Stimulated activated CD8-positive, alpha-beta memory T cell treated with anti-CD3 and anti-CD28 coated beads, Interleukin-7, amount 100 ng/mL, for 48 hours (primary cell): ENCODE results near the gene MROH7.

ENCODE experiments used
- DNase-seq, 2 donors: peaks; one replicate each; pipeline ENCODE4 v3.0.0-alpha.2; 2020; ENCODE audit warnings: low read depth in 1 of 2; ENCODE audit errors: extremely low read depth in 1 of 2

Gene MROH7

GRCh38 chr1:54723985-54724384 lies 82.4 kb downstream of the MROH7 start:
- DNase-seq, result no peak

DNA sequence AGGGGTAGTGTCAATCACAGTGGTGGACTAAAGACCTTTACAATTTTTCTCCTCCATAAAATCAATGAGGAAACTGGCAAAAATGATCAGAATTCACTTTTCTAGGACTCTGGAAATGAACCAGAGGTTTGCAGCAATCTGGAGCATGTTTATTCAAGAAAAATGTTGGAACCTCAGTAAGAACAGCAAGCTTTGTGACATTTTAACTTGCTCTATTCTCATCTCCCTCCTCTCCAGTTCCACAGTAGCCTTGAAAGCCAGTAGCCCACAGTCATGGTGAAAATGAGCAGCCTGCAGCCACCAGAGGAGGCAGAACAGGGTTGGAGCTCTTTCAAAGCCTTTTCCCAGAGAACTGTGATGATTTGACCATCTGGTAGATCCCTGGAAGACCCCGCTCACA lies 83.2 kb downstream of the MROH7 start:
- no peak for DNase-seq

DNA sequence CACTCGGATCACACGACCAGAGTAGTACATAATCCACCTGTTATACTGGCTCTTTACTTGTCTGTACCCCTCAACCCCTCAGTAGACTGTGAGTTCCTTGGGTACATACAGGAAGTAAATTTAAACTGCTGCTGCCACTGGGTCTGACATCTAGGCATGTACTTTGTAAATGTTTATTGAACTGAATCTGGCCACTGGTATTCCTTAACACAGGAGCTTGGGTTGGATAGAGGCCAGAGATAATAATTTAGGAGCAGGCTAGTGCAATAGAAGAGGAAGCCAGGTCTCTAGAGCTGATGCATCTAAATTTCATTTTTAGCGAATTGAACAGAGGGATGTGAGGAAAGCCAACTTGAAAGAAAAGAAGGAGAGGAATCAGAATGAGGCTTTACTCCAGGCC lies 86.4 kb downstream of the MROH7 start:
- no peak for DNase-seq

DNA sequence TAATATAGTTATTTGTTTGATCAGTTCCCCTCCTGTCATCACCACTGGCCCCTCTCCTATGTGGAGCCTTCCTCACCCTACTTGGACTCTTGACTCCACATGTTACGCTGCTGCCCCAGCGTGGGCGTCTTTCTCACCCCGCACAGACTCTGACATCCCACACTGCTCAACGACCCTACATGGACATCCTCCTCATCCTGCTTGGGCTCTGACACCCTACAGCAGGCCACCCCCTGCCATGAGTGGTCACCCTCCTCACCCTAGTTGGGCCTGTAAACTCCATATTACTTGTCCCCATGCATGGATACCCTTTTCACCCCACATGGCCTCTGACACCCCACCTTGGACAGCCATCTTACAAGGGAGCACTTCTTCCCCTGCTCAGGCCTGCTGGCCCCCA lies 95.1 kb downstream of the MROH7 start:
- DNase-seq, result no peak

GRCh38 chr1:54738244-54738643 lies 96.7 kb downstream of the MROH7 start:
- DNase-seq, result no peak

DNA sequence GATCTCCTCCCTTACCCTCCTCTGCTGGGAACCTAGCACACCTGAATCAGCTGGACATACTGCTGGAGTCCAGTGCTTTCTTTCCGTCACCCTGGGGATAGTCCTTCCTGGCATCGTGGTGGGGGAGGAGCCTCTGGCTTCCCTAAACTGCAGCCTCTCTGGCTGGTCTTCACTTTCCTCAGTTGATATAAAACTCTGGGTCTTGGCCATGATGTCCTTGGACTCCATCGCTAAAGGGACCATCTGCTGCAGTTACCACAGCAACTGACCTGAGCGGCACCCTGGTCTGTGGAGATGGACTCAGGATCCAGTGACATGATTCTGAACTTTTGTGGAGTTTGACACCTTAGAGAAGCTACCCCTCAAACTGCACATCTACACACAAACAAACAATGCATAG lies 99.9 kb downstream of the MROH7 start:
- DNase-seq, result no peak

GRCh38 chr1:54742282-54742681 lies 100.7 kb downstream of the MROH7 start:
- DNase-seq, result no peak

- DNase-seq, result no peak
These were observed 102.0 kb downstream of the MROH7 start for GRCh38 chr1:54743416-54744226.

DNA sequence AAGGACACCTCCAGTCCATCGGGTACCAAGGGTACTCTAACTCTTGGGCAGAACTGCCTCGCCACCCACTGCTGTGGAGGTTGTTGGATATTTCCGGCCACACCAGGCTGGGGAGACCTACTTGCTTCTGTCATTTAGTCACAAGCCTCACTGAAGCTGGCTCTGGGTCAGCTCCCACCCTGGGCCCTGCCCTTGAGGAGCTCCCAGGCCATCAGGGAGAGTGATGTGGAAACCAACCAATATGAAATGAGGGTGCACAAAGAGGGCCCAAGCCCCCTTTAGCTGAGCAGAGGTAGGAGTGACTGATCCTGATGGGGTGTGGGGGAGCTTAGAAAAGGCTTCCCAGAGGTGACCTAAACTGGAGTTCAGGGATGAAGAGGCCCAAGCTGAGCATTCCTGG lies 103.1 kb downstream of the MROH7 start:
- no peak for DNase-seq

DNA sequence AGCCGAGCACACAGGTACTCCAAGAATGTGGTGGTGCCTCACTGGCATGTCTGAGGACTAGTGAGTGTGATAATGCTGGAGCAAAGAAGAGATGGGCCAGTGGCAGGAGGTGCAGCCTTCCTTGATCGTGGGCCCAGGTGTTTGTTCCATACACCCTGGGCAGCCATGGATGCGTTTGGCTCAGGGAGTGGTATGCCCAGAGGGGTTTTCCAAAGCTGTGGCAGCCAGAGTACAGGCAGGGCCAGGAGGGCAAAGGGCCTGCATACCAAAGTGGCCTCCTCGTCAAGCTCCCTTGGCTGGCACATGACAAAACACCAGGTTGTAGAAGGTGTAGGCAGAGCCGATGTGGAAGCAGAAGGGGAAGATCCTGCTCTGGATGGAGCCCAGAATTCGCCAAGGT lies 103.7 kb downstream of the MROH7 start:
- DNase-seq, result no peak

DNA sequence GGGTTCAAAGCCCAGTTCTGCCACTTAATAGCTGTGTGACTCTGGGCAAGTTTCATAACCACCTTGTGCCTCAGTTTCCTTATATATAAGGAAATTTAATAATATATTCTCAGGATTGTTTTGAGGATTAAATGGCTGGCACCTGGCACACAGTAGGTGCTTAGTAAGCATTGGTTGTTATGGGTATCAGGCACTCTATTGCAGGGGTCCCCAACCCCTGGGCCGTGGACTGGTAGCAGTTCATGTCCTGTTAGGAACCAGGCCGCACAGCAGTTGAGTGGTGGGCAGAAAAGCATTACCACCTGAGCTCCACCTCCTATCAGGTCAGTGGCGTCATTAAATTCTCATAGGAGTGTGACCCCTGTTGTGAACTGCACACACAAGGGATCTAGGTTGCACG lies 104.3 kb downstream of the MROH7 start:
- DNase-seq, result no peak

DNA sequence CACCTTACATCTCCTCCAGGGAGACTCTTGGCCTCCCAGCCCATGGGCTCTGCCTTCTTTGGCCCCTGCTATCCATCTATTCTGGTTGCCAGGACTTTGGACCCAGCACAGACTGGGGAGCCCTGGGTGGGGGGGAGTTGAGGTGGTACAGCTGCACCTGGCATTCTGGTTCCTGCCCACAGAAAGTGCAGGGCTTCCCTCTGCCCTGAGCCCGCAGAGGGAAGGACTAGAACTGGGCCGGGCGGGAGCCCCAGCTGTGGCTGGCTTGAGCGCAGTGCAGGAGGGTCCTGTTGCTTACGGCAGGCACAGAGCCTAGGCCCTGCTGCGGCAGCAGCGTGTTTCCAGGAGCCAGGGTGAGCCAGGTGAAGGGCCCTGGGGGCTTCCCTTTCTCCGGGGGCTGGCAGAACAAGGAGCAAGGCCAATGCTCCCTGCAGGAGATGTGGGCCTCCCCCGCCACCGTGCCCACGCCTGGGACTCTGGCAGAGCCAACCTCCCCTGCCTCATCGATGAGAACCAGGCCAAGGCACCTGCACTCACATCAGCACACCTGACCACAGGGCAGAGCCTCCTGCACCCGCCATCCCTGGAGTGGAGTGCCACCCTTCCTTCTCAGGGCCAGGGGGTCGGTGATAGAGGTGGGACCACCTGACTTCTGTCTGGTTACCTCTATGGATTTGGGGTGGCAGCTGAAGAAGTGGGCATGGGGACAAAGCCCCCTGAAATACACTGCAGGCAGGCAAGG lies 106.7 kb downstream of the MROH7 start:
- DNase-seq, result no peak

GRCh38 chr1:54750596-54750995 lies 109.0 kb downstream of the MROH7 start:
- DNase-seq, result no peak

DNA sequence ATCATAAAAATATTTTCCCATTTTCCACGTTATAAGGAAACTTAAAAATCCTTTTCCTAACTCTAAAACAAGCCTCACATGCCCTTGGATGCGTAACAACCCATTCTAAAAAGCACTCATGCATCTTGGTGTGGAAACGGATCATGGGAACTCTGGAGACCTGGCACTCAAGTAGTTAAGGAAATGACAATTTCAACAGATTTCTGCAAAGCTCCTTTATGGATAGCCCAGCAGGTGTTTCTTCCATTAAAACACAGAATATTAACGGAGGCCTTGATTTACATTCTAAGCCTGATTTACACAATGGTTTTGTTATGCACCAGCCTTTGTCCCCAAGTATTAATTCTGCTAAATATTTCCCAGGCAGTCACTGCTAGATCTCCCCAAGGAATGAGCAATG lies 109.8 kb downstream of the MROH7 start:
- DNase-seq, result no peak

- DNase-seq, result no peak
These were observed 112.5 kb downstream of the MROH7 start for GRCh38 chr1:54754045-54754444.

DNA sequence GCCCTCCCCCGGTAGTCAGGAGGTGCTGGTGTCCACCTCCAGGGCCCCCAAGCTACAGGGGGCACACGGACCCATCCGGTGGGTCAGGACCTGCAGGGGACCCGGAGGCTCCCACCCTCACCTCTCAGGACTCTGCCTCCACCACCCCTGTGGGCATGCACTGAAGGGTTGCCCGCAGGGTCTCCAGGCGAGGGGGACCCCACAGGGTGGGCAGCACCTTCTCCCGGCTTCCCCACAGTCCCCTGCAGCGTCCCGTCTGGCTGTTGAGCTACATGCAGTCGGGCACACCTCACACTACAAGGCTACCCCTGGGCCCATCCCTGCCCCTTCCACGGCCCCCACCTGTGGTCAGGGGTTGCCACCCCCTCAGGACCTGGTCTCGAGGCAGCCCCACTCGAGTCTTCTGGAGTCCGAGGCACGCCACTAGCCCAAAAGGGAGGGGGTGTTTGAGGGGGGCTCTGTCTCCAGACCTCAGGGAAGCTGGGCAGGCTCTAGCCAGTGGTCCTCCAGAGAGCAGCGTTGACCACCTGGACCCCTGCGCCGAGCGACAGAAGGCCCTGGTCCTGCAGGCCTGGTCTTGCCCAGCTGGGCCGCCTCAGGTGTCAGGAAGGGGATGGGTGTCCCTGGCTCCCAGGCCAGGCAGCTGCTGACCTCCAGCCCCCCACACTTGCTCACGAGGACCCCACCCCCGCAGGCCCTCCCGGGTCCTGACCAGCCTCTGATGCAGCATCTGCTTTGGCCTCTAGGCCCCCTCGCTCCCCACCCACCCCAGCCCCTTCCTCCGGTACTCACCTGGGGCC lies 113.1 kb downstream of the MROH7 start:
- no peak for DNase-seq

GRCh38 chr1:54757833-54758232 lies 116.2 kb downstream of the MROH7 start:
- no peak for DNase-seq

- DNase-seq, result no peak
These were observed 117.2 kb downstream of the MROH7 start for GRCh38 chr1:54758678-54759348.
